Esophagus squamous epithelium (tissue), 4 donors: ENCODE results near the gene SOX12.

Experiments used
- CTCF ChIP-seq, 6 experiments: fragments of 450-650 bp in 4 of 6; fragments of 200-600 bp in 2 of 6; sonication (generic) in 2 of 6; IDR thresholded peaks; one replicate each; pipeline ENCODE4 v1.5.1; 2016 to 2019; ENCODE audit warnings: antibody characterized with exemption in 6 of 6, mild to moderate bottlenecking in 4 of 6, moderate library complexity in 4 of 6
- POLR2A ChIP-seq, 4 donors: fragments of 450-650 bp; IDR thresholded peaks; one replicate each; pipeline ENCODE4 v1.6.1; 2017; ENCODE audit warnings: antibody characterized with exemption in 4 of 4, mild to moderate bottlenecking in 4 of 4, moderate library complexity in 3 of 4

GRCh38 chr20:353166-353565 is 27.8 kb downstream of the SOX12 start:
- TF ChIP-seq CTCF (IDR thresholded peaks at IDR 0.05) (no peak), POLR2A (IDR thresholded peaks at IDR 0.05) (no peak)
